Activated CD4-positive, alpha-beta T cell treated with anti-CD3 and anti-CD28 coated beads for 48 hours (primary cell): ENCODE data around the gene ARFGAP1.

Source experiments
- DNase-seq: peaks from one replicate; pipeline ENCODE4 v3.0.0-alpha.2; 2020

The ARFGAP1 gene

GRCh38 chr20:63336232-63336752, 63.7 kb downstream of the ARFGAP1 start:
- DNase-seq = no peak

GRCh38 chr20:63337786-63338420, 65.3 kb downstream of the ARFGAP1 start:
- DNase-seq = no peak
